ENCODE measurements around the gene NEDD4L. TPM values are rescaled to one million over a fixed set of nuclear protein-coding genes. Genes with fewer than 3 reads are reported as not detected.

Gene NEDD4L
- total and polyA plus RNA-seq, 7 donors = 14.8 to 28.0 (median 19.6) TPM

GRCh38 chr18:58192519-58192918 is 148.5 kb downstream of the NEDD4L start:
- no peak overlapping the region for H3K27ac ChIP-seq
- 63 to 86% (median 75%) methylated on average over 4 of the region's 4 CpGs for WGBS, 3 donors
- no peaks in the 10 kb centered on the region for H3K9me3 ChIP-seq

GRCh38 chr18:58194028-58194427 is 150.0 kb downstream of the NEDD4L start:
- ATAC-seq = peak; percentile 40 to 65 (median 57)
- intact Hi-C loops (cut with DNase I) = loop anchor here in 1 of 2 donors (5.0 kb wide), 1 partner anchor 128 kb away; no protein-coding TSS in a partner anchor
- Histone ChIP-seq H3K27ac (no peak overlapping the region), H3K27me3 (ENCODE audit: insufficient read depth in 3 of 3, low read length in 2 of 3) (no peaks in the 10 kb centered on the region), H3K4me3 (no peak overlapping the region), H3K4me1 (peaks cover 7% of the 10 kb centered on the region), H3K36me3 (ENCODE audit: insufficient read depth in 1 of 2, low read depth in 1 of 2) (no peaks in the 10 kb centered on the region), H3K9me3 (no peaks in the 10 kb centered on the region)
- TF ChIP-seq CTCF (IDR thresholded peaks at IDR 0.05) = no peak
- WGBS, 3 donors = 57 to 71% (median 68%) methylated on average over 8 of the region's 8 CpGs
- no peak for DNase-seq

More at GRCh38 chr18:58192519-58192918, 148.5 kb downstream of the NEDD4L start:
- no peak for TF ChIP-seq CTCF (IDR thresholded peaks at IDR 0.05)
- H3K4me1 ChIP-seq = peaks cover 14% of the 10 kb centered on the region
- H3K4me3 ChIP-seq = no peak overlapping the region
- ATAC-seq = no peak
- no peak for DNase-seq
- intact Hi-C loops (cut with DNase I) = loop anchor here in 1 of 2 donors (5.0 kb wide), 1 partner anchor 130 kb away; no protein-coding TSS in a partner anchor
- no peaks in the 10 kb centered on the region for H3K27me3 ChIP-seq (ENCODE audit: insufficient read depth in 3 of 3, low read length in 2 of 3)
- H3K36me3 ChIP-seq (ENCODE audit: insufficient read depth in 1 of 2, low read depth in 1 of 2) = no peaks in the 10 kb centered on the region

DNA sequence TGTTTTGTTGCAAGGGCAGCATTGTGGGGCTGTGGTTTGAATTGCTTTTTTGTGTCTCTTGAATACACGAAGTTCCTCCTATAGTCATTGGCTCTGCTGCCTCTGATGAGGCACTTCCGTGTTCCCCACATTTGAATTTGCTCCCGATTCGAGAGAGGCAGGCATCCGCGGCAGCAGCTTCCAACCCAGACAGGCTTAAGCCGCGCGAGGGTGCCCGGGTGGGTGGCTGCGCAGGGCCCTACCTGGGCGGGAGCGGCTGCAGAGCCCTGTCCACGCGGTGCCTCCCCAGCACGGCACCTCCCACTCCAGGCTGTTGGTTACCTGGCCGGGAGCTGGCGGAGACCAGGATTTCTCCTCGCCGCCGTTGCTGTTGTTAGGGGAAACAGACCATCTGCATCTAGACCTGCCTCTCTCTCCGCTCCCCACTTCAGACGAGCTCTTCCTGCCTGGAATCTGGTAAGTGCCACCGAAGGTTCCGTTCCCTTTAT is 151.3 kb downstream of the NEDD4L start:
- ATAC-seq (peak in 1 of 4 donors; percentile 21), DNase-seq (no peak)
- TF ChIP-seq CTCF (IDR thresholded peaks at IDR 0.05) = no peak
- intact Hi-C loops (cut with DNase I) = loop anchor here in 1 of 2 donors (5.0 kb wide), 1 partner anchor 47 kb away; no protein-coding TSS in a partner anchor
- 46 to 58% (median 50%) methylated on average over 25 of the region's 25 CpGs for WGBS, 3 donors
- no peaks in the 10 kb centered on the region for H3K4me1 ChIP-seq
- no peaks in the 10 kb centered on the region for H3K36me3 ChIP-seq (ENCODE audit: insufficient read depth in 1 of 2, low read depth in 1 of 2)
- H3K27ac ChIP-seq = no peak overlapping the region
- H3K9me3 ChIP-seq = no peaks in the 10 kb centered on the region
- H3K27me3 ChIP-seq (ENCODE audit: insufficient read depth in 3 of 3, low read length in 2 of 3) = no peaks in the 10 kb centered on the region
- H3K4me3 ChIP-seq = peak overlapping the region; percentile 41

GRCh38 chr18:58196164-58196563 is 152.1 kb downstream of the NEDD4L start:
- intact Hi-C loops (cut with DNase I) = loop anchor here in 1 of 2 donors (5.0 kb wide), 1 partner anchor 46 kb away; no protein-coding TSS in a partner anchor
- H3K27me3 ChIP-seq (ENCODE audit: insufficient read depth in 3 of 3, low read length in 2 of 3) = no peaks in the 10 kb centered on the region
- no peaks in the 10 kb centered on the region for H3K36me3 ChIP-seq (ENCODE audit: insufficient read depth in 1 of 2, low read depth in 1 of 2)
- no peaks in the 10 kb centered on the region for H3K9me3 ChIP-seq
- H3K27ac ChIP-seq = no peak overlapping the region
- 75 to 82% (median 75%) methylated on average over 3 of the region's 3 CpGs for WGBS, 3 donors
- DNase-seq = no peak
- TF ChIP-seq CTCF (IDR thresholded peaks at IDR 0.05) = no peak
- no peak for ATAC-seq
- H3K4me1 ChIP-seq = no peaks in the 10 kb centered on the region
- H3K4me3 ChIP-seq = no peak overlapping the region

Data from psoas muscle (tissue), 8 donors.